ENCODE data around the gene DNAJC25.
"Not testable (repeated sequence)": the region's sequence is repeated elsewhere in the genome, so short reads cannot be mapped to it uniquely, and the experiment has no call there.

The DNAJC25 gene

DNA sequence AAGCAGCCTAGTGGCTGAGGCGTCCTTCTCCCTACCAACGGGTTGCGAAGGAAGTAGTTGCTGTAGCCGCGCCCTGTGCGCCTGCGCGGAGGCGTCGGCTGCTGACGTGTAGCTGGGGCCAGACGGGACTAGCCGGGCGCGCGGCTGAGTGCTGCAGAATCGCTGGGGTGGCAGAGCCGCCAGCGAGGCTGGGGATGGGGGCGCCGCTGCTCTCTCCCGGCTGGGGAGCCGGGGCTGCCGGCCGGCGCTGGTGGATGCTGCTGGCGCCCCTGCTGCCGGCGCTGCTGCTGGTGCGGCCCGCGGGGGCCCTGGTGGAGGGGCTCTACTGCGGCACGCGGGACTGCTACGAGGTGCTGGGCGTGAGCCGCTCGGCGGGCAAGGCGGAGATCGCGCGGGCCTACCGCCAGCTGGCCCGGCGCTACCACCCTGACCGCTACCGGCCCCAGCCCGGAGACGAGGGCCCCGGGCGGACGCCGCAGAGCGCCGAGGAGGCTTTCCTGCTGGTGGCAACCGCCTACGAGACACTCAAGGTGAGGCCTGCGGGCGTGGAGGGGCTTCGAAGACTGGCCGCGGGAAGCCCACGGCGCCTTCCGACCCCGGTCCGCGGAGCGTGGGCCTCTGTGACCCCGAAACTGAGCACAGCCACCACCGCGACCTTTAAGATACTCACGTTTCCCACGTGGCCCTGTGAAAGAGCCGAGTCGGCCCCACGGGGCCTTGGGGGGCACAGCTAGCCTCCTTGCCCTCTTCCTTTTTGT lies at the start of gene DNAJC25:
DNAJC25 (plus strand) TSS at position 121 of the 758 bp plus-strand sequence; CDS start at position 195, 74 bp downstream.
- DNase-seq: peak; percentile 87

- no peak for DNase-seq
Observed at GRCh38 chr9:111582888-111583287, 48.2 kb upstream of the DNAJC25 start.

DNA sequence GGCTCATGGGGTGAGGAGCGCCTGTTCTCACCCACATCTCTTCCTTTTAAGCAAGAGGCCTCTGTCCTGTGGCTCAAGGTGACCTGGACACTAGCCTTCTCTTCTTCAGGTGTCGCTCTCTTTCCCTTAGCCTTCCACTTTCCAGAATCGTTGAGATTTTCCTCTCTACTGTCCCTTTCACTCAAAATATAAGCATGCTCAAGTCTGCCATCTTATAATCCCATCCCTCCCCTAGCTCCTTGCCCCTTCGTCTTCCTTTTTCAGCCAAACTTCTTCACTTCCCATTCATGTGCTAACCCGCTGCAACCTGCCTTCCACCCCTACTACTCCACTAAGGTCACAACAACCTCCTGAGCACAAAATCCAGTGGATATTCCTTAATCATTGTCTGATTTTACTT lies 44.8 kb upstream of the DNAJC25 start:
- DNase-seq: no peak

- no peak for DNase-seq
Observed at GRCh38 chr9:111588846-111589245, 42.3 kb upstream of the DNAJC25 start.

DNA sequence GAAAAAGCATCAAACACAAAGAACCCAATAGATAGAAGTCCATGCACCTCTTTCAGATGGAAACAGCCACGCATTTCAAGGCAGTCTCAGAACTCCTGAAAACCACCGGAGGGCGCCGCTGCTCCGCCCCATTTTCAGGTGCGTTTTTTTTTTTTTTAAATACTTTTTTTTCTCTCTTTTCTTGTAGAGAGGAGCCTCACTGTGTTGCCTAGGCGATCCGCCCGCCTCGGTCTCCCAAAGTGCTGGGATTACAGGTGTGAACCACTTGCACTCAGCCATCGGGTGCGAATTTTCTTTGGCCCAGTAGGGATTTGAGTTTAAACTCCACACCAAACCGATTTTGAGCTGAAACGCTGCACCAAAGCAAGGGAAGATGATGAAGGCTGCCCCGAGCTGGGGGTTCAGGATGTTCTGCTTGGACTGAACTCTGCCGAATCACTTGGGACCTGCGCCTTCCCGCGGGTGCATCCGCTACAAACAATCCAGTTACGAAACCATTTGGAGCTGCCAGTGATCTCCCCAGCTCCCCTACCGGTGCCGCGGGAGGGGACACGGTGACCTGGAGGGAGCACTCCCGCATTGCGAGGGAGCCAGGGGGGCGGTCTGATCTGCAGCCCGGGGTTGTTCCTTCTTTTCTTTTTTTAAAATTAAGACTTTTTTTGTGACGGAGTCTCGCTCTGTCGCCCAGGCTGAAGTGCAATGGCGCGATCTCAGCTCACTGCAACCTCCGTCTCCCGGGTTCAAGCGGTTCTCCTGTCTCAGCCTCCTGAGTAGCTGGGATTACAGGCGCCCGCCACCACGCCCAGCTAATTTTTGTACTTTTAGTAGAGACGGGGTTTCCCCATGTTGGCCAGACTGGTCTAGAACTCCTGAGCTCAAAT lies 33.0 kb upstream of the DNAJC25 start:
- DNase-seq: peak; percentile 29

GRCh38 chr9:111598733-111599091 lies 32.4 kb upstream of the DNAJC25 start:
- DNase-seq: no peak

GRCh38 chr9:111599092-111599954 lies 31.8 kb upstream of the DNAJC25 start, which contains the start of gene PTGR1:
Gene PTGR1, minus strand, starts transcription at chr9:111599647. Its CDS starts 2,225 bp downstream, at chr9:111597422.
- DNase-seq: peak; percentile 6

GRCh38 chr9:111599955-111600343 lies 31.2 kb upstream of the DNAJC25 start:
- no peak for DNase-seq

DNA sequence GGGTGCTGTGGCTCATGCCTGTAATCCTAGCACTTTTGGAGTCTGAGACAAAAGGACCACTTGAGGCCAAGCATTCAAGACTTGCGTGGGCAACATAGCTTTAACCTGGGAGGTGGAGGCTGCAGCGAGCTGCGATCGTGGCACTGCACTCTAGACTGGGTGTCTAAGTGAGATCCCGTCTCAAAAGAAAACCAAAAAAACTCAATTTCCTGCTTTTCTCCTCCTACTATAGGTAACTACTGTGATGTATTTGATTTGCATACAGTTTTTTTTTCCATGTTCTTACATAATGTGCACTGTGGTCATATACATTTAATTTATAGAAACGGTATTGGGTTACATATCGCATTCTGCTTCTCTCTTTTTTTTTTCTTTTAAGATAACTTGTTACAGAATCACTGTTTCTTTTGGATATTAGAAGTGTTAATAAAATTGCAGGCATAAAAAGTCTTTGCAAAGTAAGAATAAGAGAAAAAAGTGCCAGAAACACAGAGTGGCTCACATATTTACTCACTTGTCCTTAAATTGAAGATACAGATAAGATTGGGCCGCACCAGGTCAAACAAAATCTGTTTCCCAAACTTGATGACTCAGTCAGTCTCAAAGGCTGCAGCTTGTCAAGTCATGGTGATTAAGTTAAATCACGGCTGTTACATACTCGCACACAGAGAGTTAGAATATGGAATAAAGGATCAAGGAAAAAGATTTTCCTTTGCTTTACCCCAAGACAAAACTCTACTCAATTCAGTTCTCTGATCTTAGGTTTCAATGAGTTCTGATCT lies 29.7 kb upstream of the DNAJC25 start:
- DNase-seq: no peak

GRCh38 chr9:111603041-111603440 lies 28.1 kb upstream of the DNAJC25 start:
- no peak for DNase-seq

- no peak for DNase-seq
Observed at GRCh38 chr9:111604054-111604615, 27.0 kb upstream of the DNAJC25 start.

DNA sequence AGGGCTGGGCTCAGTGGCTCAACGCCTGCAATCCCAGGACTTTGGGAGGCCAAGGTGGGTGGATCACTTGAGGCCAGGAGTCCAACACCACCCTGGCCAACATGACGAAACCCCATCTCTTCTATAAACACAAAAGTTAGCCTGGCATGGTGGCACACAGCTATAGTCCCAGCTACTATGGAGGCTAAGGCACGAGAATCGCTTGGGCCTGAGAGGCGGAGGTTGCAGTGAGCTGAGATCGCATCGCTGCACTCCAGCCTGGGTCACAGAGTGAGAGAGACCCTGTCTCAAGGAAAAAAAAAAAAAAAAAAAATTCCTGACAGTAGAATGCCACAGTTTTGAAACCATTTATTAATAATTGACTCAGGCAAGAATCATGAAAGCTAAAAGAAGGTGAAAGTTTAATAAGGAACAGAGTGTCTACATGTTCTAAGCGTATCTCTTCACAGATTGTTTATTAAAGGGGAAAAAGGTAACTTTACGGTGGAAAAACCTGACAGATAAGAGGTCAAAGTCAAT lies 26.0 kb upstream of the DNAJC25 start:
- DNase-seq: no peak

GRCh38 chr9:111610149-111610548 lies 21.0 kb upstream of the DNAJC25 start:
- DNase-seq: no peak

DNA sequence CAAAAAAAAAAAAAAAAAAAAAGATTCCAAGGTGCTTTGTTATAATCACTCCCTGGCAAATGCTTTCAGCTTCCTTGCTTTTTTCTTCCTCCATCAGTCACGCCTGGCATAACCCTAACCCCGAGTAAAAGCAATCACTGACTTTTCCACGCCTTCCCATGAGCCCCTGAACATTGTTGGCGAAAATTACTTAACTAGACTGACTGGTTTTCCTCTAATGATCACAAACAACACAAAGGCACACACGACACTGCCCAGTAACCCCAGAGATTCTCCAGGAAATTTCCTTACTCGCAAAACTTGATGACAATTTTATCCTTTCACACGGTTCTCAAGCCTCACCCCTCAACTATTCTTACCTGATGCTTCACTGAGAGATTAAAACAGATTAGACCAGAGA lies 20.3 kb upstream of the DNAJC25 start:
- DNase-seq: no peak

- DNase-seq: no peak
Observed at GRCh38 chr9:111613436-111614040, 17.6 kb upstream of the DNAJC25 start.

GRCh38 chr9:111615928-111616327 lies 15.2 kb upstream of the DNAJC25 start:
- no peak for DNase-seq

DNA sequence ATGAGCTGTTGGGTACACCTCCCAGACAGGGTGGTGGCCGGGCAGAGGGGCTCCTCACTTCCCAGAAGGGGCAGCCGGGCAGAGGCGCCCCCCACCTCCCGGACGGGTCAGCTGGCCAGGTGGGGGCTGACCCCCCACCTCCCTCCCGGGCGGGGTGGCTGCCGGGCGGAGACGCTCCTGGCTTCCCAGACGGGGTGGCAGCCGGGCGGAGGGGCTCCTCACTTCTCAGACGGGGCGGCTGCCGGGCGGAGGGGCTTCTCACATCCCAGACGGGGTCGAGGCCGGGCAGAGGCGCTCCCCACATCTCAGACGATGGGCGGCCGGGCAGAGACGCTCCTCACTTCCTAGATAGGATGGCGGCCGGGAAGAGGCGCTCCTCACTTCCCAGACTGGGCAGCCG lies 13.8 kb upstream of the DNAJC25 start:
- DNase-seq: not testable (repeated sequence)

GRCh38 chr9:111621895-111622480 lies 9.1 kb upstream of the DNAJC25 start:
- DNase-seq: no peak

- no peak for DNase-seq
Observed at GRCh38 chr9:111622626-111623025, 8.5 kb upstream of the DNAJC25 start.

DNA sequence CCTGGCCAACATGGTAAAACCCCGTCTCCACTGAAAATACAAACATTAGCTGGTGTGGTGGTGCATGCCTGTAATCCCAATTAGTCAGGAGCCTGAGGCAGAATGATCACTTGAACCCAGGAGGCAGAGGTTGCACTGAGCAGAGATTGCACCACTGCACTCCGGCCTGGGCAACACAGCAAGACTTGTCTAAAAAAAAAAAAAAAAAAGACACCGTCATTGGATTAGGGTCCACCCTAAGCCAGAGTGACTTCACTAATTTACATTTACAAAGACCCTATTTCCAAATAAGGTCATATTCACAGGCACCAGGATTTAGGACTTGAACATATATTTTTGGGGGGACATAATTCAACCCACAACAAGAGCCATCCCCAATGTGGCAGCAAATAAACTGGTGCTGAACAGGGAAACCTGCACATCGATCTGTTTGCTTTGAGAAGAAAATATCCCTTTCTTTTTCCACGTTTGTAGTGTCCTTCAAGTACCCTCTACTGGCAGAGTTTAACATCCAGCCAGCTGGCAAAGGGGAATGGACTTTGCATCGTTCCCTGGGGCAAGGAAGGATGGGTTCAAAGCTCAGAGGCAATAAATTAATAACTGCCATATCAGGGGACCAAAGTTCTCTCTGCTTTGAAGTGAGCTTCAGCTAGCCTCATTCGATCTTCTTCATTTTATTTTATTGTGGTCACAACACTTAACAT lies 3.7 kb upstream of the DNAJC25 start:
- no peak for DNase-seq
